HG02588 (cell line): Measurements from ENCODE around the gene GNAT1.

Experiments
- ATAC-seq: cut with Tn5 transposase; IDR thresholded peaks from one replicate; pipeline ENCODE4 v1.9.1; 2021; ENCODE audit warnings: mild to moderate bottlenecking, moderate library complexity; ENCODE audit not compliant: unreplicated experiment

Gene GNAT1

DNA sequence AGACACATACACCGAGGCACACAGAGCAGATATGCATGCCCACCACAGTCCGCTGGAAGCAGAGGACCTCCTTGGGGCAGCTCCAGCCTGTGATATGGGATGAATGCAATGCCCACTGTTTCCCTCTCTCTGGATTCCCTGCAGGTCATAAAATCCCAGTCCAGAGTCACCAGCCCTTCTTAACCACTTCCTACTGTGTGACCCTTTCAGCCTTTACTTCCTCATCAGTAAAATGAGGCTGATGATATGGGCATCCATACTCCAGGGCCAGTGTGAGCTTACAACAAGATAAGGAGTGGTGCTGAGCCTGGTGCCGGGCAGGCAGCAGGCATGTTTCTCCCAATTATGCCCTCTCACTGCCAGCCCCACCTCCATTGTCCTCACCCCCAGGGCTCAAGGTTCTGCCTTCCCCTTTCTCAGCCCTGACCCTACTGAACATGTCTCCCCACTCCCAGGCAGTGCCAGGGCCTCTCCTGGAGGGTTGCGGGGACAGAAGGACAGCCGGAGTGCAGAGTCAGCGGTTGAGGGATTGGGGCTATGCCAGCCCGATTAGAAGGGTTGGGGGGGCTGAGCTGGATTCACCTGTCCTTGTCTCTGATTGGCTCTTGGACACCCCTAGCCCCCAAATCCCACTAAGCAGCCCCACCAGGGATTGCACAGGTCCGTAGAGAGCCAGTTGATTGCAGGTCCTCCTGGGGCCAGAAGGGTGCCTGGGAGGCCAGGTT lies at the start of gene GNAT1:
Gene GNAT1 (plus strand): TSS at position 675 of the 725 bp plus-strand sequence. CDS start 116 bp downstream, outside the sequence.
- ATAC-seq, result no peak

DNA sequence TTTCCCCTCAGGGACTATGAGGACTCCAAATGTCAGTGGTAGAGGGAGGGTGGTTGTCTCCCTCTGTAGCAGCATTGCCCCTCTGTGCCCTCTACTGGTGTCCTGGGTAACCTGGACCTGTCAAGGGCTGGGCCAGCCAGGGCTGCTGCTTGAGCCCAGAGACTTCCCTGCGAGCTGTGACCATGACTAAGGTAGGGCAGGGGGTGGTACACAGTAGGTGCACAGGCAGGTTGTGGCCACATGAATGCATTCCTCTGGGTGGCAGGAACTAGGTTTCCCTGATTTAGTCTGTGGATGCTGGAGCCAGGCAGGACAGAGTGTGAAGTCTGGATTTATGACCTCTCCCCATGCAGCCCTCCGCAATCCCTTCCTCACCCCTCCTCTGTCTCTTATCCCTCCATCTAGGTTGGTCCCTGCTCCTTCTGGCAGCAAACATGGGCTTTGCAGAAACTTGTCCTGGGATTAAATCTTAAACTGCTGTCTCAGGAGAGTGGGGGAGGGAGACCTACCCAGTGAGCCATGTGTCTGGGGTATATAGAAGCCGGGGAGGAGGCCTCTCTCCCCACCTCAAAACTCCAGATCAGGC lies 45.0 kb upstream of the GNAT1 start:
- ATAC-seq, result no peak

DNA sequence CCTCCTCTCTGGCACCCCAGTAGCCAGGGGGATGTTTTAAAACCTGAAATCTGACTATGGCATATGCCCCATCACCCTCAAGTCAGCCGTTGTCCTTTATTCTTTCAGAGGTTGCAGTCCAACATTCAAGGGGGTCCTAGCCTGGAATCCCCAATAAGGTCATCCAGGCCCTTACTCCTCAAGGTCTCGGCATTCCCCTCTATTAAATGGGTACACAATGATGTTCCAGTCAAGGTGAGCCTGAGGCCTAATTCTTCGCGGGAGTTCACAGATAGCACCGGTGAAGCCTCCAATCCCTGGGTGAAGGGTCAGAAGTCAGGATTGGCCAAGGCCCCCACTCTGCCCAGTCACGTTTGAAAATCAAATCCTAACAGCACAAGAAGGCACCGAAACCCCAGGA lies 44.4 kb upstream of the GNAT1 start:
- no peak for ATAC-seq

DNA sequence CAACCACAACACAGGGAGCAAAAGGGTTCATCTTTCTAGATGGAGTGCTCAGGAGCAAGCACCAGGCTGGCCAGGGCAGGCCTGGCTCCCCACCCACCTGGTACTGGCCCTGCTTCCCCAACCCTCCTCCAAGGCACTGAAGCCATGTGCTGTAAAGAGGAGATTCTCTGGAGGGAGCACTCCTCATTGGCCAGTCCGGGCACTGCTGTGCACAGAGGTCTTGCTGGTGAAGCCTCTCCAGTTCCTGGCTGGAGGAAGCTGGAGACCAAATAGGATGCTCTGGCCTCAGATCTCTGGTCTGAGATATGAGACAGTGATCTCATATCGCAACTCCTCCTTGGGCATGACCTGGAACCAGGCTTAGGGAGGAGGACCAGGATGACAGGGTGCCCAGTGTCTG lies 44.0 kb upstream of the GNAT1 start:
- ATAC-seq, result no peak

DNA sequence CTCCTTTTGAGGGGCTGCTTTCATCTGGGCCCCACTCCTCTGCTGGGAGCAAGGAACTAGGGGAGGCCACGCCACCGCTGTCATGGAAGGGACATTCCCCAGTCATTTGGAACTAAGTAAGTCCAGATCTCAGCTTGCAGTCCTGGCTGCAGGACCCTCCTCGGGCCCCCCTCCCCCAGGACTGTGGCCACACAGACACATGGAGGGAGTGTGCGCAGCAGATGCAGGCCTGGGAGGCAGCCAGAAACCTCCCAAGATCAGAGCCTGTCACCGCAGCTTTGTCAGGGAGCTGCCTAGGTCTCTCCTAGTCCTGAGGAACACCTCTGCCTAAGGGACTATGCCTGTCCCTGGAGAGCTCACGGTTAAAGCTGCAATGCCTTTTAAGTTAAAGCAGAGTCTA lies 43.5 kb upstream of the GNAT1 start:
- ATAC-seq, result no peak

- ATAC-seq, result no peak
Observed at GRCh38 chr3:50150404-50150750, 41.0 kb upstream of the GNAT1 start.

- no peak for ATAC-seq
Observed at GRCh38 chr3:50150863-50151686, 40.3 kb upstream of the GNAT1 start.

GRCh38 chr3:50151728-50152127 lies 39.7 kb upstream of the GNAT1 start:
- no peak for ATAC-seq

DNA sequence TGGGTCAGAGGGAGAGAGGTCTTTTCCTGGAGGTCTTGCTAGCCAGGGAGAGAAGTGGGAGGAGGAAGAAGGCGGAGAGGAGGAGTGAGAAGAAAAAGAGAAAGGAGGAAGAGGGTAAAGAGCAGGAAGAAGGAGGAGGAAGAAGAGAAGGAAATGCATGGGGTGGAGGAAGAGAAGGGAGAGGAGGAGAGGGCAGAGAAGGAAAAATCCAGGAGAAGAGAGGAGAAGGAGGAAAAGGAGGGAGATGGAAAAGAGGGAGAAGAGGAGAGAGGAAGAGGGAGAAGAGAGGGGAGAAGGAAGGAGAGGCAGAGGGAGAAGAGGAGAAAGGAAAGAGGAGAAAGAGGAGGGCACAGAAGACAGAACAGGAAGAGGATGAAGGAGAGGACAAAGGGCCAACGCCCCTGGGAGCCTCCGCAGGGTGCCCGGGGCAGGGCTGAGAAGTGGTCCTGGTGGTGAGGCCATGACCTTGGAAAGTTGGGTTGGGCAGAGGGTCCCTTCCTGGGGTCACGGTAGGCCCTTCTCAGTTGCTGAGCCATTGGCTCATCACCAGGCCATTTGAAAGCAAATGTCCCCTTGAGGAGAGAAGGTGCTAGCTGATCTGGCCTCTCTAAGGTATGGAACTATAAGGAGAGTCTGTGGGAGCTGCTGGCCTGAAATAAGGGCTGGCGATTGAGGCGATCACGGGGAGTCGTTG lies 37.5 kb upstream of the GNAT1 start:
- ATAC-seq, result no peak

GRCh38 chr3:50154476-50154839 lies 37.0 kb upstream of the GNAT1 start:
- ATAC-seq, result peak; percentile 31

DNA sequence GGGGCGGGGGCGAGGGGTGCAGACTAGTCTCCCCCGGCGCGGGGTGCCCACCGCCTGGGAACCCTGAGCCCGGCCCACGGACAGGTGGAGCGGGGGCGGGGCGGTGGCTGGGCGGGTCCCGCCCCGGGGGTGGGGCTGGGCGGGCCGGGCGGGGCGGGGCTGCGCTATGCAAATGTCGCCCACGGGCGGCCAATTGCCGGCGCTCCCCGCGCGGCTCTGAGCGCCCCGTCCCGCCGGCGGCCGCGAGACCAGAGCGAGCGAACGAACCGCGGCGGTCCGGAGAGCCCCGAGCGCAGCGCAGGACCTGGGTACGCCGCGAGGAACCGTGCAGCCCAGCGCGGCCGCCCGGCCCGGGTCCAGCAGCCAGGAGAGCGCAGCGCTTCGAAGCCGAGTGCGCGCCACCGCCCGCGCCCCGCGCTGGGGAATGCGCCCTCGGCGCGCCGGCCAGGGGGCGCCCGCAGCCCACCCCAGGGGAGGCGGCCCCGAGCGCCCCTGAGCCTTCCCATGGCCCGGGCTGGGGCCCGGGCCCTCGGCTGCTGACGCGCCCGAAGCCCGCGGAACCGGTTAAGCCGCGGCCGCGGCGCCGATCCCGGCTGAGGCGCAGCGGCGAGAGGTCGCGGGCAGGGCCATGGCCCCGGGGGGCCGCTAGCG lies 36.4 kb upstream of the GNAT1 start, which contains the start of gene SEMA3F:
Gene SEMA3F (plus strand): TSS at position 485 of the 651 bp plus-strand sequence. CDS start 4,299 bp downstream, outside the sequence.
- ATAC-seq, result peak; percentile 56

GRCh38 chr3:50155491-50155878 lies 35.9 kb upstream of the GNAT1 start:
- no peak for ATAC-seq

- ATAC-seq, result no peak
Observed at GRCh38 chr3:50155891-50156290, 35.5 kb upstream of the GNAT1 start.

- ATAC-seq, result no peak
Observed at GRCh38 chr3:50156549-50157493, 34.6 kb upstream of the GNAT1 start.

DNA sequence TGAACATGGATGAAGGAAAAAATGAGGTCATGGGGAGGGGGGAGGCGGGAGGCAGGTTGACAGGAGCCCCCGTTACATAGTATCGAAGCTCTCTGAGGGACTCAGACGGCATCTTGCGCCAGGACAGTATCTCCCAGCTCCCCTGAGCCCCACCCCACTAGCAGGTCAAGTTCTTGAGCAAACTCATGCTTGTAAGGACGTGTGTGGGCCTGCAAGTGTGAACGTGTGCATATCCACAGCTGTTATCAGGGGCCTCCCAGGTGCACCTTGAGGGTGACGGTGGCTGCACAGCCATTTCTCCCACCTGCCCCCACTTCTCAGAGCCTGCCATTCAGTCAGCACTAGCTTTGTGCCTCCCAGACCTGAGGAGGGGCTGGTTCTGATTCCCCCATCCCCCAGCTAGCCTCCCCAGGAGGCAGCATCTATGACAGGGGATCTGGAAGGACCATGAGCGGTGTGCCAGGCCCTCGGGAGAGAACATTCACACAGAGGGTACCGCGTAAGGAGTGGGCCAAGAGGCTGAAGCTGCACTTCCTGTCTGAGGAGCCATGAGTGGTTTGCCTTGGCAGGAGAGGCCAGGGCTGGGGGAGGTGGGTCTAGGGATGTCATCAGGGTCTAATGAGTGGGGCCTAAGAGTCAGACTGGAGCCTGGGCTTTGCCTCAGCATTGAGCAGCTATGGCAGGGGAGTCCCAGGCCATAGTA lies 33.4 kb upstream of the GNAT1 start:
- ATAC-seq, result no peak

DNA sequence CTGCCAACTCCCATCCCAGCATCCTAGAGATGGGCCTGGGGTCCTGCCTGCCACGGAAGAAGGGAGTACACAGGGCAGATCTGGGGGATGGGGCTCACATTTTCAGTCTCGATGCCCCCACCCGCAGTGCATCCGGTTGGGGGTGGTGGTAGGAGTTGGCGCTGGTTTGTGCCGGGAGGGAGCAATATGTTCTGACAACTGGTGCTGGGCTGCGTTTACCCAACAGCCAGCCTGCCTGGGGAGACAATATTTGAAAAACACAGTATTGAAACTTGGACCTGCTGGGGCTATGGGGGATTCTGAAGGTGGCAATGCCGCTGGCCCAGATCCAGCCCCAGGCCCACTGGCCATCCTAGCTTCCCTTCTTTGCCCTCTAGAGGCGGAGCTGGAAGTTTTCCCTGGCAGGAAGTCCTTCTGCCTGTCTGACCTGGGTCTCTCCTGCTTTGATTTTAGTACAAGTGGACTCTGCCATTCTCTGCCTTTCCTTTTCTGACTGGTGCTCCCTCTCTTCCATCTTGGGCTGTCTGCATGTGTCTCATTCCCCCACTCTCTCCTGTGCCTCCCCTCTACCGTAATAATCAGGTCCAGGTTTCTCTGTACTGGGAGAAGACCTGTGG lies 32.8 kb upstream of the GNAT1 start:
- no peak for ATAC-seq

GRCh38 chr3:50160561-50160983 lies 30.8 kb upstream of the GNAT1 start:
- ATAC-seq, result no peak

GRCh38 chr3:50161320-50161719 lies 30.1 kb upstream of the GNAT1 start:
- ATAC-seq, result no peak
